IMR-90 (cell line): ENCODE measurements around the gene WDR3. TPM values are rescaled to one million over a fixed set of nuclear protein-coding genes. Genes with fewer than 3 reads are reported as not detected.

Experiments
- ATAC-seq: fragments of 200-7000 bp; cut with Tn5 transposase; 2 replicates; pipeline ENCODE4 v1.9.1; 2020; ENCODE audit warnings: low read depth, mild to moderate bottlenecking, moderate library complexity
- BruUV-seq: library from RNA; stranded (reverse); fragments of 400-500 nt; replicated peaks from 2 replicates; lab custom pipeline; 2021; lab: Mats Ljungman, UMichigan
- CTCF ChIA-PET: fragments of 300-600 bp; formaldehyde crosslinking; extraction: SDS; loops from one replicate; lab custom pipeline; 2021; ENCODE audit warnings: antibody characterized with exemption; lab: Yijun Ruan, JAX
- POLR2A ChIA-PET: fragments of 300-600 bp; sonication (Branson Sonifier 250); formaldehyde crosslinking; loops from one replicate; lab custom pipeline; 2022; ENCODE audit warnings: antibody characterized with exemption; ENCODE audit not compliant: unreplicated experiment; lab: Charles Lee
- DNase-seq: peaks from one replicate; pipeline ENCODE4 v3.0.0; 2013
- H2AFZ ChIP-seq: replicated peaks from 2 replicates; pipeline ENCODE3; 2013; ENCODE audit warnings: low read length, mild to moderate bottlenecking; ENCODE audit not compliant: poor library complexity
- H2AK5ac ChIP-seq: 2 replicates; pipeline ENCODE4 v1.6.1; 2013; ENCODE audit warnings: low read depth, low read length, inconsistent platforms
- H2AK9ac ChIP-seq: replicated peaks from 2 replicates; pipeline ENCODE3; 2013; ENCODE audit warnings: mild to moderate bottlenecking, low read depth, low read length, moderate library complexity; ENCODE audit not compliant: poor library complexity
- H2BK120ac ChIP-seq: 2 replicates; pipeline ENCODE4 v1.6.1; 2013; ENCODE audit warnings: low read depth, low read length, inconsistent platforms
- H2BK15ac ChIP-seq: 3 replicates; pipeline ENCODE4 v1.6.1; 2013; ENCODE audit warnings: low read depth, low read length, inconsistent platforms
- H2BK20ac ChIP-seq: 2 replicates; pipeline ENCODE4 v1.6.1; 2013; ENCODE audit warnings: low read depth, mild to moderate bottlenecking, inconsistent platforms, low read length, moderate library complexity
- H2BK5ac ChIP-seq: 2 replicates; pipeline ENCODE4 v1.6.1; 2013; ENCODE audit warnings: mild to moderate bottlenecking, low read depth, low read length, inconsistent platforms; ENCODE audit not compliant: poor library complexity, severe bottlenecking
- H3K14ac ChIP-seq: replicated peaks from 2 replicates; pipeline ENCODE4 v1.6.1; 2013; ENCODE audit warnings: low read depth, low read length, inconsistent platforms
- H3K18ac ChIP-seq: 2 replicates; pipeline ENCODE4 v1.6.1; 2013; ENCODE audit warnings: low read depth, low read length, control low read depth
- H3K23ac ChIP-seq: 2 replicates; pipeline ENCODE4 v1.6.1; 2013; ENCODE audit warnings: low read depth, low read length, inconsistent platforms
- H3K27ac ChIP-seq: 2 replicates; pipeline ENCODE4 v1.5.1; 2013; ENCODE audit warnings: mild to moderate bottlenecking, control low read depth, low read length; ENCODE audit not compliant: insufficient read depth
- H3K27me3 ChIP-seq: 2 replicates; pipeline ENCODE4 v1.6.1; 2013; ENCODE audit warnings: low read length; ENCODE audit not compliant: control insufficient read depth, insufficient read depth
- H3K36me3 ChIP-seq: 2 replicates; pipeline ENCODE4 v1.6.1; 2013; ENCODE audit warnings: low read length, mixed read lengths; ENCODE audit not compliant: control insufficient read depth, insufficient read depth
- H3K4ac ChIP-seq: 2 replicates; pipeline ENCODE4 v1.6.1; 2013; ENCODE audit warnings: low read depth, low read length, inconsistent platforms
- H3K4me1 ChIP-seq: 2 replicates; pipeline ENCODE4 v1.6.1; 2013; ENCODE audit warnings: low read length, mixed read lengths; ENCODE audit not compliant: control insufficient read depth, insufficient read depth
- H3K4me2 ChIP-seq: 2 replicates; pipeline ENCODE4 v1.6.1; 2013; ENCODE audit warnings: low read depth, mild to moderate bottlenecking, control low read depth, low read length, moderate library complexity
- H3K4me3 ChIP-seq: 2 replicates; pipeline ENCODE4 v1.5.1; 2013; ENCODE audit warnings: low read depth, mild to moderate bottlenecking, control low read depth, low read length, moderate library complexity; ENCODE audit not compliant: insufficient read depth
- H3K56ac ChIP-seq: 2 replicates; pipeline ENCODE4 v1.6.1; 2013; ENCODE audit warnings: low read length, inconsistent platforms; ENCODE audit not compliant: insufficient read depth; ENCODE audit errors: extremely low read depth
- H3K79me1 ChIP-seq, 2 experiments: 2 replicates each; pipeline ENCODE4 v1.6.1; 2013; ENCODE audit warnings: low read length in 2 of 2, inconsistent platforms in 1 of 2, low read depth in 1 of 2
- H3K9ac ChIP-seq: 2 replicates; pipeline ENCODE4 v1.6.1; 2013; ENCODE audit warnings: low read depth, low read length, control low read depth
- H3K9me1 ChIP-seq: 2 replicates; pipeline ENCODE4 v1.6.1; 2013; ENCODE audit warnings: low read length, inconsistent platforms; ENCODE audit not compliant: insufficient read depth
- H3K9me3 ChIP-seq: 2 replicates; pipeline ENCODE4 v1.6.1; 2013; ENCODE audit warnings: low read length; ENCODE audit not compliant: control insufficient read depth, insufficient read depth
- H4K20me1 ChIP-seq: 2 replicates; pipeline ENCODE4 v1.6.1; 2013; ENCODE audit warnings: low read length, inconsistent platforms; ENCODE audit not compliant: insufficient read depth
- H4K5ac ChIP-seq: 2 replicates; pipeline ENCODE4 v1.6.1; 2013; ENCODE audit warnings: mild to moderate bottlenecking, low read depth, low read length, control low read depth
- H4K8ac ChIP-seq, 2 experiments: 2 replicates each; pipeline ENCODE4 v1.6.1; 2013; ENCODE audit warnings: low read depth in 2 of 2, low read length in 2 of 2, control low read depth in 1 of 2, inconsistent platforms in 1 of 2
- H4K91ac ChIP-seq: 2 replicates; pipeline ENCODE4 v1.6.1; 2013; ENCODE audit warnings: low read depth, low read length, inconsistent platforms; ENCODE audit not compliant: insufficient read depth
- BHLHE40 ChIP-seq: fragments of 150-350 bp; IDR thresholded peaks from 2 replicates; pipeline ENCODE4 v1.6.1; 2016; ENCODE audit warnings: mild to moderate bottlenecking, low read depth, low read length
- CEBPB ChIP-seq: IDR thresholded peaks from 2 replicates; pipeline ENCODE4 v1.6.1; 2012; ENCODE audit warnings: low read depth, low read length, improper control_type of control experiment
- ELK1 ChIP-seq: fragments of 150-350 bp; IDR thresholded peaks from 2 replicates; pipeline ENCODE4 v1.6.1; 2016; ENCODE audit warnings: low read depth, mild to moderate bottlenecking, low read length, moderate library complexity, borderline replicate concordance
- FOS ChIP-seq: fragments of 150-350 bp; IDR thresholded peaks from 2 replicates; pipeline ENCODE4 v1.6.1; 2016; ENCODE audit warnings: low read depth, low read length
- MXI1 ChIP-seq: IDR thresholded peaks from 2 replicates; pipeline ENCODE4 v1.6.1; 2012; ENCODE audit warnings: low read depth, mild to moderate bottlenecking, low read length, moderate library complexity, borderline replicate concordance
- RAD21 ChIP-seq: IDR thresholded peaks from 2 replicates; pipeline ENCODE4 v1.6.1; 2012; ENCODE audit warnings: low read length, improper control_type of control experiment
- RFX5 ChIP-seq: IDR thresholded peaks from 2 replicates; pipeline ENCODE4 v1.8.0; 2012; ENCODE audit warnings: low read depth, mild to moderate bottlenecking, low read length, moderate library complexity
- SMC3 ChIP-seq: fragments of 150-350 bp; IDR thresholded peaks from 2 replicates; pipeline ENCODE4 v1.6.1; 2016; ENCODE audit warnings: low read depth, mild to moderate bottlenecking, antibody characterized with exemption, low read length, moderate library complexity
- WGBS, 2 experiments: methylation state at CpG; one replicate each; pipeline versions ENCODE4 v1.1.5 to v1.1.7; 2013; ENCODE audit warnings: missing lambda C conversion rate in 2 of 2; ENCODE audit not compliant: insufficient read length in 1 of 2; ENCODE audit errors: extremely low coverage in 2 of 2; 5-methylcytosine and 5-hydroxymethylcytosine counted together
- dilution Hi-C: fragments of 300-500 bp; cut with HindIII; formaldehyde crosslinking; loops from one replicate; pipeline ENCODE4 v1.14.3; 2018; ENCODE audit warnings: low sequenced_read_pairs; ENCODE audit not compliant: unreplicated experiment
- in situ Hi-C: fragments of 300-500 bp; cut with MboI; formaldehyde crosslinking; loops from 3 replicates; pipeline ENCODE4 v1.14.3; 2019; ENCODE audit warnings: low sequenced_read_pairs, inconsistent platforms, mixed read lengths
- intact Hi-C: fragments of 100-400 bp; cut with micrococcal nuclease; formaldehyde crosslinking; loops from 2 replicates; pipeline ENCODE4 v1.10.0; 2022
- polyA plus RNA-seq, 3 experiments: library from polyadenylated mRNA; depleted of rRNA; stranded (reverse); fragments of >200 nt; gene quantifications; 2 replicates each; pipeline ENCODE4 v1.2.3, GENCODE V29; 2012; ENCODE audit warnings: low replicate concordance in 1 of 3
- total RNA-seq: library from RNA; depleted of rRNA; stranded (reverse); fragments of >200 nt; gene quantifications from 2 replicates; pipeline ENCODE4 v1.2.3, GENCODE V29; 2012

The WDR3 gene
- total and polyA plus RNA-seq, 2 of the 4 experiments (the other 2 are of a cell fraction) = 16.7 to 88.5 TPM

GRCh38 chr1:117894078-117894477, 35.5 kb upstream of the WDR3 start:
- H2AK9ac ChIP-seq = no peak overlapping the region
- DNase-seq (peak; percentile 15), ATAC-seq (peak; percentile 63)
- peak overlapping the region; percentile 92 for H2BK120ac ChIP-seq
- peak overlapping the region; percentile 44; the same call in 1 of the 2 replicates for H3K23ac ChIP-seq
- peak overlapping the region; percentile 5; the same call in 1 of the 2 replicates for H3K18ac ChIP-seq
- peak overlapping the region; percentile 83; the same call in 1 of the 2 replicates for H2BK20ac ChIP-seq
- H4K20me1 ChIP-seq = no peaks in the 10 kb centered on the region
- no CpG with 5 or more reads among the region's 1 CpG for WGBS, 2 experiments
- no peak overlapping the region; the same call in 1 of the 2 replicates for H3K4me2 ChIP-seq
- ChIA-PET POLR2A (no interaction called here), CTCF (interaction anchor here (1.2 to 1.6 kb wide), 4 partner anchors 79 to 359 kb away, joined by 3 to 5 read pairs (median 4); no protein-coding TSS in a partner anchor)
- H2BK15ac ChIP-seq = peak overlapping the region; percentile 27; the same call in 1 of the 3 replicates
- H3K27ac ChIP-seq = peak overlapping the region; percentile 51
- in situ Hi-C loops = loop anchor here (25.0 kb wide), 1 partner anchor 132 kb away; no protein-coding TSS in a partner anchor
- no peaks in the 10 kb centered on the region for H3K27me3 ChIP-seq
- H3K56ac ChIP-seq = 0 out of 2 replicates have a peak overlapping the region, but pooled peaks have one; percentile 35
- H3K4me1 ChIP-seq = peaks cover 4% of the 10 kb centered on the region; the same call in 1 of the 2 replicates
- TF ChIP-seq ELK1 = no peak
- no peak for TF ChIP-seq CEBPB
- TF ChIP-seq FOS = no peak
- no peak for TF ChIP-seq MXI1
- 0 out of 2 replicates have a peak, but pooled peaks have one; percentile 4 for TF ChIP-seq RAD21
- no peak for TF ChIP-seq SMC3
- no peak for TF ChIP-seq RFX5
- no peak for TF ChIP-seq BHLHE40
- H4K91ac ChIP-seq = peak overlapping the region; percentile 70
- intact Hi-C loops = loop anchor here (2.0 to 10.0 kb wide), 3 partner anchors 287 to 819 kb away; partner anchors contain the start of gene TENT5C
- peak overlapping the region; percentile 85 for H3K4ac ChIP-seq
- H3K4me3 ChIP-seq = no peak overlapping the region
- H2AFZ ChIP-seq = no peak overlapping the region
- no peaks in the 10 kb centered on the region for H3K9me1 ChIP-seq
- peak overlapping the region; percentile 34; the same call in 1 of the 2 replicates for H3K14ac ChIP-seq
- peaks cover 5 to 22% of the 10 kb centered on the region in 2 experiments; a peak in 3 of 4 replicates for H3K79me1 ChIP-seq
- no peak overlapping the region for H3K9ac ChIP-seq
- peaks cover 2% of the 10 kb centered on the region; the same call in 1 of the 2 replicates for H3K36me3 ChIP-seq
- H4K5ac ChIP-seq = peak overlapping the region; percentile 3
- dilution Hi-C loops = no loop called here
- peak overlapping the region; percentile 6; the same call in 1 of the 2 replicates for H2AK5ac ChIP-seq
- BruUV-seq = no TSS peak
- no peaks in the 10 kb centered on the region for H3K9me3 ChIP-seq
- peak overlapping the region in 1 of 2 experiments; percentile 55; a peak in 2 of 4 replicates for H4K8ac ChIP-seq
- peak overlapping the region; percentile 76 for H2BK5ac ChIP-seq
